Aorta (tissue), 5 donors: ENCODE measurements around the gene ENDOU. TPM values are rescaled to one million over a fixed set of nuclear protein-coding genes. Genes with fewer than 3 reads are reported as not detected.

Experiments used
- ATAC-seq: fragments of 200-7000 bp; cut with Tn5 transposase; one replicate; pipeline ENCODE4 v1.9.1; 2022; ENCODE audit warnings: moderate library complexity; ENCODE audit not compliant: low FRiP score
- DNase-seq, 2 donors: peaks; one replicate each; pipeline ENCODE4 v3.0.0-alpha.2; 2020
- H3K27ac ChIP-seq, 2 donors: one replicate each; pipeline ENCODE4 v1.5.1; 2013; ENCODE audit warnings: low read length in 2 of 2, mild to moderate bottlenecking in 2 of 2, moderate library complexity in 2 of 2, control low read depth in 1 of 2, inconsistent platforms in 1 of 2, low read depth in 1 of 2
- H3K27me3 ChIP-seq, 2 donors: one replicate each; pipeline ENCODE4 v1.6.1; 2013; ENCODE audit warnings: control low read depth in 1 of 2, low read length in 1 of 2, mild to moderate bottlenecking in 1 of 2, moderate library complexity in 1 of 2; ENCODE audit not compliant: insufficient read depth in 2 of 2, control insufficient read depth in 1 of 2
- H3K36me3 ChIP-seq, 2 donors: one replicate each; pipeline ENCODE4 v1.6.1; 2013; ENCODE audit warnings: control low read depth in 1 of 2, low read length in 1 of 2, mild to moderate bottlenecking in 1 of 2; ENCODE audit not compliant: insufficient read depth in 2 of 2, control insufficient read depth in 1 of 2
- H3K4me1 ChIP-seq, 2 donors: one replicate each; pipeline ENCODE4 v1.6.1; 2013; ENCODE audit warnings: low read length in 2 of 2, control low read depth in 1 of 2, mild to moderate bottlenecking in 1 of 2, moderate library complexity in 1 of 2; ENCODE audit not compliant: insufficient read depth in 2 of 2, control insufficient read depth in 1 of 2
- H3K4me3 ChIP-seq, 2 donors: one replicate each; pipeline ENCODE4 v1.5.1; 2013; ENCODE audit warnings: low read length in 2 of 2, control low read depth in 1 of 2, mild to moderate bottlenecking in 1 of 2
- H3K9me3 ChIP-seq: one replicate; pipeline ENCODE4 v1.6.1; 2013; ENCODE audit warnings: mild to moderate bottlenecking, low read length; ENCODE audit not compliant: control insufficient read depth
- WGBS, 2 donors: extraction: QIAGEN DNeasy Blood & Tissue Kit; methylation state at CpG; one replicate each; pipeline ENCODE4 v1.1.7; 2013; 5-methylcytosine and 5-hydroxymethylcytosine counted together
- intact Hi-C, 2 donors: fragments of 100-400 bp; cut with DNase I; formaldehyde crosslinking; loops; one replicate each; pipeline versions ENCODE4 v1.14.2 to v1.15.0; 2022
- polyA plus RNA-seq, 2 donors: library from polyadenylated mRNA; stranded (reverse); fragments of 200-250 nt; gene quantifications; one replicate each; pipeline ENCODE4 v1.2.3, GENCODE V29; 2013
- total RNA-seq, 2 donors: library from RNA; stranded (reverse); fragmentation: NEBNext Ultra II Directional; extraction: Animal tissue kit (Norgen Biotek cat#: 25700); gene quantifications; one replicate each; pipeline ENCODE4 v1.2.1, GENCODE V29; 2021
- donor health status: healthy with polysubstance abuse.
- donor health status: Bipolar disorder and iron deficiency.
- donor health status: DM: no; HTN: no; CAD: no.
- donor health status: DM: no; HTN: no; CAD: no.
- donor health status: DM: yes; HTN: yes; CAD: no.

The ENDOU gene
- total and polyA plus RNA-seq, 4 donors: 0.29 to 1.7 (median 0.74) TPM; not detected in 1

GRCh38 chr12:47705229-47705565 is 20.1 kb downstream of the ENDOU start:
- H3K27ac ChIP-seq: no peak overlapping the region
- no peaks in the 10 kb centered on the region for H3K4me1 ChIP-seq
- no peak for ATAC-seq
- H3K36me3 ChIP-seq: peaks cover 2 to 4% of the 10 kb centered on the region in 2 donors
- WGBS, 2 donors: 0 to 1% methylated on average over 9 of the region's 9 CpGs
- intact Hi-C loops: no loop called here
- H3K27me3 ChIP-seq: no peaks in the 10 kb centered on the region
- no peaks in the 10 kb centered on the region for H3K9me3 ChIP-seq
- H3K4me3 ChIP-seq: peak overlapping the region; percentile 68 to 87
- no peak for DNase-seq

- Histone ChIP-seq H3K4me3 (no peak overlapping the region), H3K27me3 (no peaks in the 10 kb centered on the region), H3K36me3 (peaks cover 2 to 4% of the 10 kb centered on the region in 2 donors), H3K4me1 (no peaks in the 10 kb centered on the region), H3K9me3 (no peaks in the 10 kb centered on the region), H3K27ac (no peak overlapping the region)
- ATAC-seq (no peak), DNase-seq (no peak)
- intact Hi-C loops: no loop called here
- 87 to 88% methylated on average over 9 of the region's 9 CpGs for WGBS, 2 donors
Observed at GRCh38 chr12:47704719-47705118, 20.6 kb downstream of the ENDOU start.

- Histone ChIP-seq H3K27me3 (no peaks in the 10 kb centered on the region), H3K36me3 (peaks cover 0 to 4% of the 10 kb centered on the region in 2 donors), H3K9me3 (no peaks in the 10 kb centered on the region), H3K4me1 (no peaks in the 10 kb centered on the region), H3K27ac (no peak overlapping the region), H3K4me3 (no peak overlapping the region)
- 84 to 95% methylated on average over 2 of the region's 2 CpGs for WGBS, 2 donors
- intact Hi-C loops: no loop called here
- DNase-seq: no peak
- no peak for ATAC-seq
Observed at GRCh38 chr12:47700263-47700662, 25.0 kb downstream of the ENDOU start.

GRCh38 chr12:47698631-47699030 is 26.7 kb downstream of the ENDOU start:
- intact Hi-C loops: no loop called here
- Histone ChIP-seq H3K27me3 (no peaks in the 10 kb centered on the region), H3K9me3 (no peaks in the 10 kb centered on the region), H3K27ac (no peak overlapping the region), H3K4me1 (no peaks in the 10 kb centered on the region), H3K36me3 (peaks cover 0 to 4% of the 10 kb centered on the region in 2 donors), H3K4me3 (no peak overlapping the region)
- DNase-seq: no peak
- no peak for ATAC-seq
- WGBS, 2 donors: 90 to 94% methylated on average over 7 of the region's 7 CpGs

GRCh38 chr12:47698055-47698454 is 27.2 kb downstream of the ENDOU start:
- peaks cover 0 to 4% of the 10 kb centered on the region in 2 donors for H3K36me3 ChIP-seq
- no peaks in the 10 kb centered on the region for H3K9me3 ChIP-seq
- ATAC-seq (no peak), DNase-seq (no peak)
- no peaks in the 10 kb centered on the region for H3K4me1 ChIP-seq
- no peak overlapping the region for H3K4me3 ChIP-seq
- H3K27ac ChIP-seq: no peak overlapping the region
- H3K27me3 ChIP-seq: no peaks in the 10 kb centered on the region
- 89 to 90% methylated on average over 4 of the region's 4 CpGs for WGBS, 2 donors
- intact Hi-C loops: no loop called here

GRCh38 chr12:47689215-47689614 is 36.1 kb downstream of the ENDOU start:
- no peak for DNase-seq
- Histone ChIP-seq H3K9me3 (no peaks in the 10 kb centered on the region), H3K4me3 (no peak overlapping the region), H3K4me1 (no peaks in the 10 kb centered on the region), H3K27me3 (no peaks in the 10 kb centered on the region), H3K27ac (no peak overlapping the region), H3K36me3 (peaks cover 0 to 2% of the 10 kb centered on the region in 2 donors)
- ATAC-seq: no peak
- 87 to 95% methylated on average over 2 of the region's 2 CpGs for WGBS, 2 donors
- intact Hi-C loops: loop anchor here (5.0 to 10.0 kb wide), 2 partner anchors 37 to 654 kb away; no protein-coding TSS in a partner anchor

GRCh38 chr12:47687636-47688035 is 37.7 kb downstream of the ENDOU start:
- Histone ChIP-seq H3K4me3 (no peak overlapping the region), H3K36me3 (peaks cover 0 to 2% of the 10 kb centered on the region in 2 donors), H3K4me1 (no peaks in the 10 kb centered on the region), H3K9me3 (no peaks in the 10 kb centered on the region), H3K27ac (no peak overlapping the region), H3K27me3 (no peaks in the 10 kb centered on the region)
- intact Hi-C loops: loop anchor here (2.0 to 10.0 kb wide), 3 partner anchors 35 to 657 kb away; no protein-coding TSS in a partner anchor
- DNase-seq: no peak
- ATAC-seq: no peak
- 59 to 86% methylated on average over 3 of the region's 3 CpGs for whole genome bisulfite sequencing, 2 donors

- Histone ChIP-seq H3K27ac (no peak overlapping the region), H3K27me3 (no peaks in the 10 kb centered on the region), H3K4me1 (no peaks in the 10 kb centered on the region), H3K36me3 (no peaks in the 10 kb centered on the region), H3K4me3 (no peak overlapping the region), H3K9me3 (no peaks in the 10 kb centered on the region)
- ATAC-seq (no peak), DNase-seq (no peak)
- whole genome bisulfite sequencing, 2 donors: 70 to 71% methylated on average over 4 of the region's 4 CpGs
- intact Hi-C loops: loop anchor here (2.0 to 10.0 kb wide), 3 partner anchors 34 to 656 kb away; no protein-coding TSS in a partner anchor
Observed at GRCh38 chr12:47686645-47687240, 38.5 kb downstream of the ENDOU start.

GRCh38 chr12:47679785-47680184 is 45.5 kb downstream of the ENDOU start:
- Histone ChIP-seq H3K27ac (no peak overlapping the region), H3K27me3 (no peaks in the 10 kb centered on the region), H3K36me3 (no peaks in the 10 kb centered on the region), H3K4me3 (no peak overlapping the region), H3K9me3 (no peaks in the 10 kb centered on the region), H3K4me1 (no peaks in the 10 kb centered on the region)
- intact Hi-C loops: loop anchor here in 1 of 2 donors (10.0 kb wide), 1 partner anchor 645 kb away; no protein-coding TSS in a partner anchor
- DNase-seq (no peak), ATAC-seq (no peak)
- 96 to 98% methylated on average over 2 of the region's 2 CpGs for WGBS, 2 donors
